IMR-90 (cell line): ENCODE measurements around the gene ANKEF1. TPM values are rescaled to one million over a fixed set of nuclear protein-coding genes. Genes with fewer than 3 reads are reported as not detected.

Experiments
- ATAC-seq: fragments of 200-7000 bp; cut with Tn5 transposase; 2 replicates; pipeline ENCODE4 v1.9.1; 2020; ENCODE audit warnings: low read depth, mild to moderate bottlenecking, moderate library complexity
- BruUV-seq: library from RNA; stranded (reverse); fragments of 400-500 nt; replicated peaks from 2 replicates; lab custom pipeline; 2021; lab: Mats Ljungman, UMichigan
- CTCF ChIA-PET: fragments of 300-600 bp; formaldehyde crosslinking; extraction: SDS; loops from one replicate; lab custom pipeline; 2021; ENCODE audit warnings: antibody characterized with exemption; lab: Yijun Ruan, JAX
- POLR2A ChIA-PET: fragments of 300-600 bp; sonication (Branson Sonifier 250); formaldehyde crosslinking; loops from one replicate; lab custom pipeline; 2022; ENCODE audit warnings: antibody characterized with exemption; ENCODE audit not compliant: unreplicated experiment; lab: Charles Lee
- DNase-seq: peaks from one replicate; pipeline ENCODE4 v3.0.0; 2013
- H2AFZ ChIP-seq: replicated peaks from 2 replicates; pipeline ENCODE3; 2013; ENCODE audit warnings: low read length, mild to moderate bottlenecking; ENCODE audit not compliant: poor library complexity
- H2AK5ac ChIP-seq: 2 replicates; pipeline ENCODE4 v1.6.1; 2013; ENCODE audit warnings: low read depth, low read length, inconsistent platforms
- H2AK9ac ChIP-seq: replicated peaks from 2 replicates; pipeline ENCODE3; 2013; ENCODE audit warnings: mild to moderate bottlenecking, low read depth, low read length, moderate library complexity; ENCODE audit not compliant: poor library complexity
- H2BK120ac ChIP-seq: 2 replicates; pipeline ENCODE4 v1.6.1; 2013; ENCODE audit warnings: low read depth, low read length, inconsistent platforms
- H2BK15ac ChIP-seq: 3 replicates; pipeline ENCODE4 v1.6.1; 2013; ENCODE audit warnings: low read depth, low read length, inconsistent platforms
- H2BK20ac ChIP-seq: 2 replicates; pipeline ENCODE4 v1.6.1; 2013; ENCODE audit warnings: low read depth, mild to moderate bottlenecking, inconsistent platforms, low read length, moderate library complexity
- H2BK5ac ChIP-seq: 2 replicates; pipeline ENCODE4 v1.6.1; 2013; ENCODE audit warnings: mild to moderate bottlenecking, low read depth, low read length, inconsistent platforms; ENCODE audit not compliant: poor library complexity, severe bottlenecking
- H3K14ac ChIP-seq: replicated peaks from 2 replicates; pipeline ENCODE4 v1.6.1; 2013; ENCODE audit warnings: low read depth, low read length, inconsistent platforms
- H3K18ac ChIP-seq: 2 replicates; pipeline ENCODE4 v1.6.1; 2013; ENCODE audit warnings: low read depth, low read length, control low read depth
- H3K23ac ChIP-seq: 2 replicates; pipeline ENCODE4 v1.6.1; 2013; ENCODE audit warnings: low read depth, low read length, inconsistent platforms
- H3K27ac ChIP-seq: 2 replicates; pipeline ENCODE4 v1.5.1; 2013; ENCODE audit warnings: mild to moderate bottlenecking, control low read depth, low read length; ENCODE audit not compliant: insufficient read depth
- H3K27me3 ChIP-seq: 2 replicates; pipeline ENCODE4 v1.6.1; 2013; ENCODE audit warnings: low read length; ENCODE audit not compliant: control insufficient read depth, insufficient read depth
- H3K36me3 ChIP-seq: 2 replicates; pipeline ENCODE4 v1.6.1; 2013; ENCODE audit warnings: low read length, mixed read lengths; ENCODE audit not compliant: control insufficient read depth, insufficient read depth
- H3K4ac ChIP-seq: 2 replicates; pipeline ENCODE4 v1.6.1; 2013; ENCODE audit warnings: low read depth, low read length, inconsistent platforms
- H3K4me1 ChIP-seq: 2 replicates; pipeline ENCODE4 v1.6.1; 2013; ENCODE audit warnings: low read length, mixed read lengths; ENCODE audit not compliant: control insufficient read depth, insufficient read depth
- H3K4me2 ChIP-seq: 2 replicates; pipeline ENCODE4 v1.6.1; 2013; ENCODE audit warnings: low read depth, mild to moderate bottlenecking, control low read depth, low read length, moderate library complexity
- H3K4me3 ChIP-seq: 2 replicates; pipeline ENCODE4 v1.5.1; 2013; ENCODE audit warnings: low read depth, mild to moderate bottlenecking, control low read depth, low read length, moderate library complexity; ENCODE audit not compliant: insufficient read depth
- H3K56ac ChIP-seq: 2 replicates; pipeline ENCODE4 v1.6.1; 2013; ENCODE audit warnings: low read length, inconsistent platforms; ENCODE audit not compliant: insufficient read depth; ENCODE audit errors: extremely low read depth
- H3K79me1 ChIP-seq, 2 experiments: 2 replicates each; pipeline ENCODE4 v1.6.1; 2013; ENCODE audit warnings: low read length in 2 of 2, inconsistent platforms in 1 of 2, low read depth in 1 of 2
- H3K9ac ChIP-seq: 2 replicates; pipeline ENCODE4 v1.6.1; 2013; ENCODE audit warnings: low read depth, low read length, control low read depth
- H3K9me1 ChIP-seq: 2 replicates; pipeline ENCODE4 v1.6.1; 2013; ENCODE audit warnings: low read length, inconsistent platforms; ENCODE audit not compliant: insufficient read depth
- H3K9me3 ChIP-seq: 2 replicates; pipeline ENCODE4 v1.6.1; 2013; ENCODE audit warnings: low read length; ENCODE audit not compliant: control insufficient read depth, insufficient read depth
- H4K20me1 ChIP-seq: 2 replicates; pipeline ENCODE4 v1.6.1; 2013; ENCODE audit warnings: low read length, inconsistent platforms; ENCODE audit not compliant: insufficient read depth
- H4K5ac ChIP-seq: 2 replicates; pipeline ENCODE4 v1.6.1; 2013; ENCODE audit warnings: mild to moderate bottlenecking, low read depth, low read length, control low read depth
- H4K8ac ChIP-seq, 2 experiments: 2 replicates each; pipeline ENCODE4 v1.6.1; 2013; ENCODE audit warnings: low read depth in 2 of 2, low read length in 2 of 2, control low read depth in 1 of 2, inconsistent platforms in 1 of 2
- H4K91ac ChIP-seq: 2 replicates; pipeline ENCODE4 v1.6.1; 2013; ENCODE audit warnings: low read depth, low read length, inconsistent platforms; ENCODE audit not compliant: insufficient read depth
- BHLHE40 ChIP-seq: fragments of 150-350 bp; IDR thresholded peaks from 2 replicates; pipeline ENCODE4 v1.6.1; 2016; ENCODE audit warnings: mild to moderate bottlenecking, low read depth, low read length
- CEBPB ChIP-seq: IDR thresholded peaks from 2 replicates; pipeline ENCODE4 v1.6.1; 2012; ENCODE audit warnings: low read depth, low read length, improper control_type of control experiment
- FOS ChIP-seq: fragments of 150-350 bp; IDR thresholded peaks from 2 replicates; pipeline ENCODE4 v1.6.1; 2016; ENCODE audit warnings: low read depth, low read length
- RAD21 ChIP-seq: IDR thresholded peaks from 2 replicates; pipeline ENCODE4 v1.6.1; 2012; ENCODE audit warnings: low read length, improper control_type of control experiment
- whole genome bisulfite sequencing, 2 experiments: methylation state at CpG; one replicate each; pipeline versions ENCODE4 v1.1.5 to v1.1.7; 2013; ENCODE audit warnings: missing lambda C conversion rate in 2 of 2; ENCODE audit not compliant: insufficient read length in 1 of 2; ENCODE audit errors: extremely low coverage in 2 of 2; 5-methylcytosine and 5-hydroxymethylcytosine counted together
- dilution Hi-C: fragments of 300-500 bp; cut with HindIII; formaldehyde crosslinking; loops from one replicate; pipeline ENCODE4 v1.14.3; 2018; ENCODE audit warnings: low sequenced_read_pairs; ENCODE audit not compliant: unreplicated experiment
- in situ Hi-C: fragments of 300-500 bp; cut with MboI; formaldehyde crosslinking; loops from 3 replicates; pipeline ENCODE4 v1.14.3; 2019; ENCODE audit warnings: low sequenced_read_pairs, inconsistent platforms, mixed read lengths
- intact Hi-C: fragments of 100-400 bp; cut with micrococcal nuclease; formaldehyde crosslinking; loops from 2 replicates; pipeline ENCODE4 v1.10.0; 2022
- polyA plus RNA-seq, 3 experiments: library from polyadenylated mRNA; depleted of rRNA; stranded (reverse); fragments of >200 nt; gene quantifications; 2 replicates each; pipeline ENCODE4 v1.2.3, GENCODE V29; 2012; ENCODE audit warnings: low replicate concordance in 1 of 3
- total RNA-seq: library from RNA; depleted of rRNA; stranded (reverse); fragments of >200 nt; gene quantifications from 2 replicates; pipeline ENCODE4 v1.2.3, GENCODE V29; 2012

Gene ANKEF1
- total and polyA plus RNA-seq, 2 of the 4 experiments (the other 2 are of a cell fraction): 0.31 to 0.54 TPM

GRCh38 chr20:10076126-10077080, 41.6 kb downstream of the ANKEF1 start:
- H3K4me1 ChIP-seq: peaks cover 2% of the 10 kb centered on the region; the same call in 1 of the 2 replicates
- in situ Hi-C loops: no loop called here
- ATAC-seq: no peak

More at GRCh38 chr20:10076126-10077080, 41.6 kb downstream of the ANKEF1 start:
- dilution Hi-C loops (no loop called here), intact Hi-C loops (no loop called here)
- Histone ChIP-seq H3K36me3 (no peaks in the 10 kb centered on the region), H3K9ac (no peak overlapping the region), H3K27ac (no peak overlapping the region), H4K91ac (no peak overlapping the region), H2BK5ac (no peak overlapping the region), H2AFZ (no peak overlapping the region), H3K56ac (no peak overlapping the region), H4K8ac (no peak overlapping the region), H2AK9ac (no peak overlapping the region), H4K20me1 (no peaks in the 10 kb centered on the region), H3K4ac (no peak overlapping the region), H2BK20ac (no peak overlapping the region), H3K27me3 (no peaks in the 10 kb centered on the region), H2BK15ac (no peak overlapping the region), H3K14ac (no peak overlapping the region), H3K79me1 (no peaks in the 10 kb centered on the region), H2BK120ac (no peak overlapping the region), H3K4me3 (no peak overlapping the region), H3K18ac (no peak overlapping the region), H3K9me3 (no peaks in the 10 kb centered on the region), H3K4me2 (no peak overlapping the region), H3K23ac (no peak overlapping the region), H4K5ac (no peak overlapping the region), H3K9me1 (no peaks in the 10 kb centered on the region), H2AK5ac (no peak overlapping the region)
- no CpG with 5 or more reads among the region's 5 CpGs for whole genome bisulfite sequencing, 2 experiments
- no peak for DNase-seq
- CTCF ChIA-PET: interaction anchor here (0.7 to 1.2 kb wide), 4 partner anchors 14 to 483 kb away, joined by 3 read pairs; no protein-coding TSS in a partner anchor
- TF ChIP-seq CEBPB (peak; percentile 3; the same call in 1 of the 2 replicates), FOS (no peak), RAD21 (no peak), BHLHE40 (no peak)
- no TSS peak for BruUV-seq
- POLR2A ChIA-PET: no interaction called here
